A549 (cell line): ENCODE results near the gene THUMPD1. TPM values are rescaled to one million over a fixed set of nuclear protein-coding genes. Genes with fewer than 3 reads are reported as not detected.

Source experiments
- ATAC-seq, 2 experiments: fragments of 200-7000 bp in 1 of 2; fragments of >200 bp in 1 of 2; cut with Nextera tagmentation in 1 of 2; cut with Tn5 transposase in 1 of 2; 3 replicates each; pipeline versions ENCODE4 v1.8.0 to v1.9.1; 2018 to 2020; ENCODE audit warnings: mild to moderate bottlenecking in 1 of 2, moderate library complexity in 1 of 2
- CTCF ChIA-PET: fragments of 300-600 bp; sonication (Branson Sonifier 250); formaldehyde crosslinking; extraction: SDS; loops from one replicate; lab custom pipeline; 2021; ENCODE audit warnings: antibody characterized with exemption, inconsistent platforms; lab: Yijun Ruan, JAX
- POLR2A ChIA-PET: fragments of 350-600 bp; formaldehyde crosslinking; extraction: SDS; loops from one replicate; lab custom pipeline; 2021; ENCODE audit warnings: antibody characterized with exemption, inconsistent platforms; lab: Yijun Ruan, JAX
- DNase-seq, 2 experiments: peaks; one replicate each; pipeline versions ENCODE4 v3.0.0 to v3.0.0-alpha.2; 2011 to 2016; ENCODE audit warnings: low read depth in 1 of 2, low spot score in 1 of 2
- FAIRE-seq: peaks from 2 replicates; lab custom pipeline; 2011; peaks lifted over from hg19 to GRCh38; lab: Jason Lieb, UNC
- H3K27ac ChIP-seq, 2 experiments: fragments of >200 bp; sonication (Bioruptor Twin); formaldehyde crosslinking; 3 replicates each; pipeline ENCODE4 v1.5.1; 2016 to 2017
- H3K4me1 ChIP-seq: fragments of >200 bp; sonication (Bioruptor Twin); formaldehyde crosslinking; 3 replicates; pipeline ENCODE4 v1.6.1; 2016
- H3K4me2 ChIP-seq: fragments of >200 bp; sonication (Bioruptor Twin); formaldehyde crosslinking; 3 replicates; pipeline ENCODE4 v1.6.1; 2016
- H3K4me3 ChIP-seq: fragments of >200 bp; sonication (Bioruptor Twin); formaldehyde crosslinking; 3 replicates; pipeline ENCODE4 v1.5.1; 2016
- H3K9me3 ChIP-seq: fragments of >200 bp; sonication (Bioruptor Twin); formaldehyde crosslinking; 3 replicates; pipeline ENCODE4 v1.6.1; 2016
- CBX2 ChIP-seq: fragments of 200-600 bp; sonication (generic); IDR thresholded peaks from 2 replicates; pipeline ENCODE4 v1.6.1; 2016; ENCODE audit warnings: low read depth, mild to moderate bottlenecking, borderline replicate concordance
- E2F6 ChIP-seq: IDR thresholded peaks from 2 replicates; pipeline ENCODE4 v1.6.1; 2012; ENCODE audit warnings: low read depth, borderline replicate concordance
- EHMT2 ChIP-seq: fragments of 200-600 bp; sonication (generic); IDR thresholded peaks from 2 replicates; pipeline ENCODE4 v1.6.1; 2016; ENCODE audit warnings: antibody characterized with exemption, low read depth, mild to moderate bottlenecking, moderate library complexity
- ELK1 ChIP-seq: fragments of 150-350 bp; IDR thresholded peaks from 2 replicates; pipeline ENCODE4 v1.6.1; 2014; ENCODE audit warnings: low read depth, mild to moderate bottlenecking, low read length
- ESRRA ChIP-seq: fragments of 150-350 bp; IDR thresholded peaks from 2 replicates; pipeline ENCODE4 v1.6.1; 2014; ENCODE audit warnings: mild to moderate bottlenecking, low read length, borderline replicate concordance
- FOSB ChIP-seq: fragments of 250-450 bp; sonication (Bioruptor Pico); IDR thresholded peaks from 2 replicates; pipeline ENCODE4 v1.5.0; 2020; ENCODE audit warnings: mild to moderate bottlenecking, moderate library complexity
- HEYL ChIP-seq: fragments of 250-450 bp; sonication (Bioruptor Pico); IDR thresholded peaks from 2 replicates; pipeline ENCODE4 v1.8.0; 2021; ENCODE audit warnings: mild to moderate bottlenecking, moderate library complexity
- JUN ChIP-seq, 2 experiments: fragments of >200 bp; sonication (Bioruptor Twin); formaldehyde crosslinking; IDR thresholded peaks; 2 replicates in 1 of 2; 3 replicates in 1 of 2; pipeline ENCODE4 v1.6.1; 2016 to 2017
- JUNB ChIP-seq: fragments of >200 bp; sonication (Bioruptor Twin); formaldehyde crosslinking; IDR thresholded peaks from 2 replicates; pipeline ENCODE4 v1.6.1; 2016
- KDM1A ChIP-seq: fragments of 200-600 bp; sonication (generic); IDR thresholded peaks from 2 replicates; pipeline ENCODE4 v1.6.1; 2016; ENCODE audit warnings: low read depth, mild to moderate bottlenecking
- RAD21 ChIP-seq, 2 experiments: fragments of >200 bp in 1 of 2; sonication (Bioruptor Twin) in 1 of 2; formaldehyde crosslinking in 1 of 2; IDR thresholded peaks in 1 of 2; conservative IDR thresholded peaks in 1 of 2; 2 replicates in 1 of 2; 3 replicates in 1 of 2; pipeline ENCODE4 v1.6.1; 2012 to 2018; ENCODE audit warnings: inconsistent platforms in 1 of 2
- RARB ChIP-seq: fragments of 250-450 bp; sonication (Bioruptor Pico); IDR thresholded peaks from 2 replicates; pipeline ENCODE4 v1.8.0; 2021; ENCODE audit warnings: mild to moderate bottlenecking, moderate library complexity
- RCOR1 ChIP-seq: fragments of 150-350 bp; IDR thresholded peaks from 2 replicates; pipeline ENCODE4 v1.6.1; 2014; ENCODE audit warnings: antibody characterized with exemption, low read length, low read depth
- RFX5 ChIP-seq: fragments of 450-650 bp; IDR thresholded peaks from 2 replicates; pipeline ENCODE4 v1.7.1; 2014; ENCODE audit warnings: antibody characterized with exemption, mild to moderate bottlenecking, moderate library complexity
- SMC3 ChIP-seq: fragments of >200 bp; sonication (Bioruptor Twin); formaldehyde crosslinking; IDR thresholded peaks from 3 replicates; pipeline ENCODE4 v1.6.1; 2018; ENCODE audit warnings: inconsistent platforms
- SREBF2 ChIP-seq: fragments of 450-650 bp; IDR thresholded peaks from 2 replicates; pipeline ENCODE4 v1.6.1; 2014; ENCODE audit warnings: mild to moderate bottlenecking, moderate library complexity
- ZC3H11A ChIP-seq: fragments of 450-650 bp; IDR thresholded peaks from 2 replicates; pipeline ENCODE4 v1.6.1; 2014; ENCODE audit warnings: antibody characterized with exemption, mild to moderate bottlenecking
- ZSCAN20 ChIP-seq: fragments of 250-450 bp; sonication (Bioruptor Pico); IDR thresholded peaks from 2 replicates; pipeline ENCODE4 v1.8.0; 2022; ENCODE audit warnings: mild to moderate bottlenecking, moderate library complexity
- WGBS: methylation state at CpG from one replicate; pipeline ENCODE4 v1.1.6; 2017; ENCODE audit errors: missing lambda C conversion rate; 5-methylcytosine and 5-hydroxymethylcytosine counted together
- polyA plus RNA-seq, 4 experiments: library from polyadenylated mRNA; depleted of rRNA in 3 of 4; stranded (reverse); fragments of >200 nt; fragmentation: RNase III in 1 of 4; extraction: RNeasy Plus Mini Kit Qiagen cat#74134 plus additional on column Dnase treatment in 1 of 4; gene quantifications; 2 replicates in 3 of 4; 3 replicates in 1 of 4; pipeline ENCODE4 v1.2.3, GENCODE V29; 2011 to 2017
- TF ChIP-seq, protein P1 (sequence below): IDR thresholded peaks from 2 replicates; pipeline ENCODE4 v1.6.1; 2012
- TF ChIP-seq, protein P2 (sequence below): fragments of >200 bp; sonication (Bioruptor Twin); formaldehyde crosslinking; IDR thresholded peaks from 3 replicates; pipeline ENCODE4 v1.6.1; 2016
- TF ChIP-seq, protein P3 (sequence below): fragments of >200 bp; sonication (Bioruptor Twin); formaldehyde crosslinking; IDR thresholded peaks from 2 replicates; pipeline ENCODE4 v1.6.1; 2016
- TF ChIP-seq, protein P4 (sequence below): fragments of 450-650 bp; IDR thresholded peaks from 2 replicates; pipeline ENCODE4 v1.6.1; 2014; ENCODE audit warnings: antibody characterized with exemption

The THUMPD1 gene
- polyA plus RNA-seq, 2 of the 4 experiments (the other 2 are of a cell fraction) = 27.8 to 47.7 TPM

GRCh38 chr16:20755238-20755637 lies 13.6 kb upstream of the THUMPD1 start:
- 1% methylated on average over 1 of the region's 1 CpG for WGBS
- no peak for ATAC-seq
- CTCF ChIA-PET = interaction anchor here (1.4 kb wide), 1 partner anchor 9 kb away, joined by 4 read pairs; no protein-coding TSS in a partner anchor
- H3K27ac ChIP-seq = no peak overlapping the region
- no peak for FAIRE-seq
- H3K4me2 ChIP-seq = no peak overlapping the region
- no peak for TF ChIP-seq JUN (IDR thresholded peaks at IDR 0.05)
- TF ChIP-seq, protein P1, sequence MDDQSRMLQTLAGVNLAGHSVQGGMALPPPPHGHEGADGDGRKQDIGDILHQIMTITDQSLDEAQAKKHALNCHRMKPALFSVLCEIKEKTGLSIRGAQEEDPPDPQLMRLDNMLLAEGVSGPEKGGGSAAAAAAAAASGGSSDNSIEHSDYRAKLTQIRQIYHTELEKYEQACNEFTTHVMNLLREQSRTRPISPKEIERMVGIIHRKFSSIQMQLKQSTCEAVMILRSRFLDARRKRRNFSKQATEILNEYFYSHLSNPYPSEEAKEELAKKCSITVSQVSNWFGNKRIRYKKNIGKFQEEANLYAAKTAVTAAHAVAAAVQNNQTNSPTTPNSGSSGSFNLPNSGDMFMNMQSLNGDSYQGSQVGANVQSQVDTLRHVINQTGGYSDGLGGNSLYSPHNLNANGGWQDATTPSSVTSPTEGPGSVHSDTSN = no peak
- no peak for TF ChIP-seq FOSB
- no peak for TF ChIP-seq RARB
- TF ChIP-seq RCOR1 = no peak
- TF ChIP-seq, protein P2, sequence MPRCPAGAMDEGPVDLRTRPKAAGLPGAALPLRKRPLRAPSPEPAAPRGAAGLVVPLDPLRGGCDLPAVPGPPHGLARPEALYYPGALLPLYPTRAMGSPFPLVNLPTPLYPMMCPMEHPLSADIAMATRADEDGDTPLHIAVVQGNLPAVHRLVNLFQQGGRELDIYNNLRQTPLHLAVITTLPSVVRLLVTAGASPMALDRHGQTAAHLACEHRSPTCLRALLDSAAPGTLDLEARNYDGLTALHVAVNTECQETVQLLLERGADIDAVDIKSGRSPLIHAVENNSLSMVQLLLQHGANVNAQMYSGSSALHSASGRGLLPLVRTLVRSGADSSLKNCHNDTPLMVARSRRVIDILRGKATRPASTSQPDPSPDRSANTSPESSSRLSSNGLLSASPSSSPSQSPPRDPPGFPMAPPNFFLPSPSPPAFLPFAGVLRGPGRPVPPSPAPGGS = no peak
- no peak for TF ChIP-seq HEYL (CRISPR knock-in tag)
- no peaks in the 10 kb centered on the region for H3K9me3 ChIP-seq
- H3K4me1 ChIP-seq = no peaks in the 10 kb centered on the region
- no peak for DNase-seq
- POLR2A ChIA-PET = no interaction called here
- no peak overlapping the region for H3K4me3 ChIP-seq

DNA sequence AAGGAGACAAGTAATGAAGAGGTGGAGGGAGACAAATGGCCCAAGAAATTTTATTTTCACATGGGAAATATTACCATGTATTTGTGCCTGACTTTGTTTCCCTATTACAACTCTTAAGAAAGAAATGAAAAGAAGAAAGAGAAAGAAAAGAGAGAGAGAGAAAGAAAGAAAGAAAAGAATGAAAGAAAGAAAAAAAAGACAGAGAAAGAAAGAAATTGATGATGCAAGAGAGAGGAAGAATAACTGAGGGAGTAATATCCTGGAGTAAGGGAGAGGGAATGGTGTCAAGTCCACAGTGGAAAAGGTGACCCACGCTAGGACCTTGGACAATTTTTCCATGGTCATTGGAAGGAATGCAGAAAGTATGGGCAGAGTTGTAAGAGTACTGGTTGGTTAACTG lies 12.1 kb upstream of the THUMPD1 start:
- WGBS = 7% methylated on average over 1 of the region's 1 CpG
- POLR2A ChIA-PET = interaction anchor here (1.1 kb wide), 1 partner anchor 12 kb away, joined by 4 read pairs; the partner anchor contains the start of gene THUMPD1

More for the DNA sequence above, 12.1 kb upstream of the THUMPD1 start:
- no peak overlapping the region for H3K27ac ChIP-seq
- H3K4me2 ChIP-seq = no peak overlapping the region
- no peaks in the 10 kb centered on the region for H3K4me1 ChIP-seq
- no peak for DNase-seq
- FAIRE-seq = no peak
- ATAC-seq = no peak
- H3K4me3 ChIP-seq = no peak overlapping the region
- TF ChIP-seq ZC3H11A (no peak), ELK1 (no peak), ESRRA (no peak), RAD21 (conservative IDR thresholded peaks at IDR 0.05 in 1 of 2, IDR thresholded peaks at IDR 0.05 in 1 of 2) (no peak), JUNB (no peak), FOSB (no peak), CBX2 (no peak), E2F6 (no peak), SREBF2 (no peak), KDM1A (no peak), SMC3 (no peak), RFX5 (no peak), ZSCAN20 (CRISPR knock-in tag) (no peak), EHMT2 (no peak)
- TF ChIP-seq, protein P3, sequence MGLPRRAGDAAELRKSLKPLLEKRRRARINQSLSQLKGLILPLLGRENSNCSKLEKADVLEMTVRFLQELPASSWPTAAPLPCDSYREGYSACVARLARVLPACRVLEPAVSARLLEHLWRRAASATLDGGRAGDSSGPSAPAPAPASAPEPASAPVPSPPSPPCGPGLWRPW = no peak
- TF ChIP-seq, protein P4, sequence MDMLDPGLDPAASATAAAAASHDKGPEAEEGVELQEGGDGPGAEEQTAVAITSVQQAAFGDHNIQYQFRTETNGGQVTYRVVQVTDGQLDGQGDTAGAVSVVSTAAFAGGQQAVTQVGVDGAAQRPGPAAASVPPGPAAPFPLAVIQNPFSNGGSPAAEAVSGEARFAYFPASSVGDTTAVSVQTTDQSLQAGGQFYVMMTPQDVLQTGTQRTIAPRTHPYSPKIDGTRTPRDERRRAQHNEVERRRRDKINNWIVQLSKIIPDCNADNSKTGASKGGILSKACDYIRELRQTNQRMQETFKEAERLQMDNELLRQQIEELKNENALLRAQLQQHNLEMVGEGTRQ = no peak
- TF ChIP-seq, protein P2 = no peak
- TF ChIP-seq, all 56 proteins: peak for 0
- CTCF ChIA-PET = interaction anchor here (0.5 kb wide), 1 partner anchor 528 kb away, joined by 3 read pairs; no protein-coding TSS in a partner anchor
- no peaks in the 10 kb centered on the region for H3K9me3 ChIP-seq
